Esophagus muscularis mucosa (tissue), 4 donors: ENCODE data around the gene RER1. TPM values are rescaled to one million over a fixed set of nuclear protein-coding genes. Genes with fewer than 3 reads are reported as not detected.

Experiments used
- DNase-seq: peaks from one replicate; pipeline ENCODE4 v3.0.0-alpha.2; 2017; ENCODE audit errors: extremely low spot score
- H3K27ac ChIP-seq, 4 donors: fragments of 200-600 bp; sonication (generic); replicated peaks in 1 of 4; 1 replicate in 3 of 4; 2 replicates in 1 of 4; pipeline ENCODE4 v1.5.1; 2016 to 2019; ENCODE audit warnings: mild to moderate bottlenecking in 1 of 4
- H3K27me3 ChIP-seq, 4 donors: fragments of 200-600 bp; sonication (generic); one replicate each; pipeline versions ENCODE4 v1.5.1 to v1.6.0; 2016 to 2019
- H3K36me3 ChIP-seq, 4 donors: fragments of 200-600 bp; sonication (generic); one replicate each; pipeline ENCODE4 v1.5.1; 2016 to 2019
- H3K4me1 ChIP-seq, 4 donors: fragments of 200-600 bp; sonication (generic); one replicate each; pipeline ENCODE4 v1.5.1; 2016 to 2019
- H3K4me3 ChIP-seq, 4 donors: fragments of 200-600 bp; sonication (generic); 1 replicate in 2 of 4; 2 replicates in 2 of 4; pipeline ENCODE4 v1.5.1; 2016 to 2019; ENCODE audit warnings: mild to moderate bottlenecking in 4 of 4, moderate library complexity in 1 of 4
- H3K9me3 ChIP-seq, 4 donors: fragments of 200-600 bp; sonication (generic); 1 replicate in 3 of 4; 2 replicates in 1 of 4; pipeline ENCODE4 v1.5.1; 2016 to 2019
- EP300 ChIP-seq: sonication (generic); formaldehyde crosslinking; IDR thresholded peaks from one replicate; pipeline ENCODE4 v1.6.1; 2017; ENCODE audit warnings: antibody characterized with exemption
- POLR2A ChIP-seq: fragments of 450-650 bp; IDR thresholded peaks from one replicate; pipeline ENCODE4 v1.6.1; 2017; ENCODE audit warnings: antibody characterized with exemption, moderate library complexity, mild to moderate bottlenecking, low read depth
- POLR2AphosphoS5 ChIP-seq, 2 donors: sonication (generic); formaldehyde crosslinking; IDR thresholded peaks; one replicate each; pipeline ENCODE4 v1.6.1; 2017; ENCODE audit warnings: antibody characterized with exemption in 2 of 2
- WGBS: methylation state at CpG from one replicate; pipeline ENCODE4 v1.1.5; 2018; 5-methylcytosine and 5-hydroxymethylcytosine counted together
- intact Hi-C: fragments of 100-400 bp; cut with DNase I; formaldehyde crosslinking; loops from one replicate; pipeline ENCODE4 v1.15.1; 2023
- total RNA-seq, 4 donors: library from RNA; depleted of rRNA; stranded (reverse); fragments of >200 nt; gene quantifications; one replicate each; pipeline versions ENCODE4 v1.1.0 to v1.2.1, GENCODE V29; 2016
- TF ChIP-seq, protein P1 (sequence below), 3 experiments: fragments of 200-600 bp in 2 of 3; fragments of 450-650 bp in 1 of 3; sonication (generic) in 2 of 3; IDR thresholded peaks; one replicate each; pipeline ENCODE4 v1.5.1; 2017 to 2019; ENCODE audit warnings: antibody characterized with exemption in 3 of 3, mild to moderate bottlenecking in 2 of 3, moderate library complexity in 1 of 3

RER1 gene
- total RNA-seq, 4 donors from 2014 or later = 47.3 to 67.3 (median 56.4) TPM

GRCh38 chr1:2429780-2430591, 38.3 kb downstream of the RER1 start:
- no peak overlapping the region for H3K27ac ChIP-seq
- no peak for DNase-seq
- H3K9me3 ChIP-seq = peaks cover 0 to 9% (median 3%) of the 10 kb centered on the region in 4 donors
- no peak for TF ChIP-seq POLR2AphosphoS5 (IDR thresholded peaks at IDR 0.05)
- TF ChIP-seq, protein P1, sequence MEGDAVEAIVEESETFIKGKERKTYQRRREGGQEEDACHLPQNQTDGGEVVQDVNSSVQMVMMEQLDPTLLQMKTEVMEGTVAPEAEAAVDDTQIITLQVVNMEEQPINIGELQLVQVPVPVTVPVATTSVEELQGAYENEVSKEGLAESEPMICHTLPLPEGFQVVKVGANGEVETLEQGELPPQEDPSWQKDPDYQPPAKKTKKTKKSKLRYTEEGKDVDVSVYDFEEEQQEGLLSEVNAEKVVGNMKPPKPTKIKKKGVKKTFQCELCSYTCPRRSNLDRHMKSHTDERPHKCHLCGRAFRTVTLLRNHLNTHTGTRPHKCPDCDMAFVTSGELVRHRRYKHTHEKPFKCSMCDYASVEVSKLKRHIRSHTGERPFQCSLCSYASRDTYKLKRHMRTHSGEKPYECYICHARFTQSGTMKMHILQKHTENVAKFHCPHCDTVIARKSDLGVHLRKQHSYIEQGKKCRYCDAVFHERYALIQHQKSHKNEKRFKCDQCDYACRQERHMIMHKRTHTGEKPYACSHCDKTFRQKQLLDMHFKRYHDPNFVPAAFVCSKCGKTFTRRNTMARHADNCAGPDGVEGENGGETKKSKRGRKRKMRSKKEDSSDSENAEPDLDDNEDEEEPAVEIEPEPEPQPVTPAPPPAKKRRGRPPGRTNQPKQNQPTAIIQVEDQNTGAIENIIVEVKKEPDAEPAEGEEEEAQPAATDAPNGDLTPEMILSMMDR (IDR thresholded peaks at IDR 0.05) = no peak
- 85% methylated on average over 14 of the region's 20 CpGs for WGBS
- no peak overlapping the region for H3K4me3 ChIP-seq
- intact Hi-C loops = no loop called here
- H3K36me3 ChIP-seq = no peaks in the 10 kb centered on the region
- H3K4me1 ChIP-seq = no peaks in the 10 kb centered on the region
- peaks cover 0 to 99% (median 11%) of the 10 kb centered on the region in 4 donors for H3K27me3 ChIP-seq

DNA sequence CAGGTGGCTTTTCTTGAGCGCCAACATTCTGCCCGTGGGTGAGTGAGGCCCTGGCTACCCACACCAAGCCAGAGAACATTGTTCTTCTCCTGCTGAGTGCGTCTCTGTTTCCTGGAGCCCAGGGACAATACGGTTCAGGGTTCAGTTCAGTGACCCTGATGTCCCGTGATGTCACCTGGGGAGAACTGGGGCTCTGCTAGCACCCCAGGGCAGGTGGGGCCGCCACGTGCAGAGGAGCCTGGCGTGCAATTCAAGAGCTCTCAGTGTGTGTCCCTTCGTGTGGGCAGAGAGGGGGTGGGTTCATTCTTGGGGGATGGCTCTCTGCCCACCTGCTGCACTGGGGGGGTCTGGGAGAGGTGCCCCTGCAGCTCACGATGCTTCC, 38.9 kb downstream of the RER1 start:
- no peak overlapping the region for H3K4me3 ChIP-seq
- WGBS = 80% methylated on average over 10 of the region's 10 CpGs
- intact Hi-C loops = no loop called here
- no peaks in the 10 kb centered on the region for H3K36me3 ChIP-seq
- no peak for DNase-seq
- peaks cover 0 to 9% (median 3%) of the 10 kb centered on the region in 4 donors for H3K9me3 ChIP-seq
- TF ChIP-seq POLR2A (no peak), POLR2AphosphoS5 (IDR thresholded peaks at IDR 0.05) (no peak), EP300 (no peak)
- TF ChIP-seq, protein P1 (IDR thresholded peaks at IDR 0.05) = no peak
- no peak overlapping the region for H3K27ac ChIP-seq
- no peaks in the 10 kb centered on the region for H3K4me1 ChIP-seq
- H3K27me3 ChIP-seq = peaks cover 0 to 100% (median 11%) of the 10 kb centered on the region in 4 donors

DNA sequence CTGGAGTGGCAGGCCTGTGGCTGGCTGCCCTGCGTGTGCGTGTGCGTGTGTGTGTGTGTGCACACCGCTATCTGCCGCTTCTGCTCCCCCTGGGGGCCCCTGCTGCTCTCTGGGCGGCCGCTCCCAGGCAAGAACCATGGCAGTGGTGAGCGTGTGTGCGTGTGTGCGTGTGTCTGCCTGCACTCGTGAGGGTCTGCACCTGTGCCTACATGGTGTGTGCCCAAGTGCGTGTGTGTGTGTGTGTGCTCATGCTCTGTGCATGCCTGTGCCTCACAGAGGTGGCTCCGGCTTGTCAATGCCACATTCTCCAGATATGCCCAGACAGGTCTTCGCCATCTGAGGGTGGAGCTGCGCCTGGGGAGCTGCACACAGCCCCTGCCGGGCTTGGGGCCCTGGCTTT, 39.5 kb downstream of the RER1 start:
- intact Hi-C loops = no loop called here

DNA sequence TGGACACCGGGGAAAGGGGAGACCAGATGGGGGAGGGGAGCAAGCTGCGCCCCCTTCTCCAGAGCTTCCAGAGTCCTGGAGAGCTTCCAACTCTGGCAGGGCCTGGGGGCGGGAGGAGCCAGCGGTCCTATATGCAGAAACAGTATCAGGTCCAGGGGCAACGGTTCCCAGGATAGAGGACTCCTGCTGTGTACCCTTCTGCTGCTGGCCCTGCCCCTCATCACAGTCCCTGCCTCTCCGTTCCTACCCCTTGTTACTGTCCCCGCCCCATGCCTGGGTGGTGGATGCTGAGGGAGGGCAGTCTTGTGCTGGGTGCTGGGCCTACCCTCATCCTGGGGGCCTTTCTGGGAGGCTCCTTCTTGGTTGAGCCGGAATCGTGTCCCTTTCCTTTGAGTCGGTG, 39.9 kb downstream of the RER1 start:
- TF ChIP-seq POLR2A (no peak), EP300 (no peak), POLR2AphosphoS5 (IDR thresholded peaks at IDR 0.05) (no peak)
- TF ChIP-seq, protein P1 (IDR thresholded peaks at IDR 0.05) = no peak
- H3K36me3 ChIP-seq = no peaks in the 10 kb centered on the region
- H3K4me3 ChIP-seq = no peak overlapping the region
- WGBS = 70% methylated on average over 2 of the region's 10 CpGs
- H3K27ac ChIP-seq = no peak overlapping the region
- H3K9me3 ChIP-seq = peaks cover 0 to 9% (median 3%) of the 10 kb centered on the region in 4 donors
- intact Hi-C loops = no loop called here
- peaks cover 0 to 94% (median 11%) of the 10 kb centered on the region in 4 donors for H3K27me3 ChIP-seq
- DNase-seq = no peak
- H3K4me1 ChIP-seq = no peaks in the 10 kb centered on the region

More for the DNA sequence above, 39.5 kb downstream of the RER1 start:
- Histone ChIP-seq H3K36me3 (no peaks in the 10 kb centered on the region), H3K4me1 (no peaks in the 10 kb centered on the region), H3K9me3 (peaks cover 0 to 9% (median 3%) of the 10 kb centered on the region in 4 donors), H3K27ac (no peak overlapping the region), H3K27me3 (peaks cover 0 to 97% (median 11%) of the 10 kb centered on the region in 4 donors), H3K4me3 (no peak overlapping the region)
- WGBS = 60% methylated on average over 15 of the region's 16 CpGs
- TF ChIP-seq, protein P1 (IDR thresholded peaks at IDR 0.05) = no peak
- TF ChIP-seq POLR2A (no peak), EP300 (no peak), POLR2AphosphoS5 (IDR thresholded peaks at IDR 0.05) (no peak)
- DNase-seq = no peak
